ENCODE measurements around the gene SV2B. TPM values are rescaled to one million over a fixed set of nuclear protein-coding genes. Genes with fewer than 3 reads are reported as not detected.

SV2B gene
- total and polyA plus RNA-seq, 2 experiments from 2014 or later: 0.17 to 2.2 TPM

DNA sequence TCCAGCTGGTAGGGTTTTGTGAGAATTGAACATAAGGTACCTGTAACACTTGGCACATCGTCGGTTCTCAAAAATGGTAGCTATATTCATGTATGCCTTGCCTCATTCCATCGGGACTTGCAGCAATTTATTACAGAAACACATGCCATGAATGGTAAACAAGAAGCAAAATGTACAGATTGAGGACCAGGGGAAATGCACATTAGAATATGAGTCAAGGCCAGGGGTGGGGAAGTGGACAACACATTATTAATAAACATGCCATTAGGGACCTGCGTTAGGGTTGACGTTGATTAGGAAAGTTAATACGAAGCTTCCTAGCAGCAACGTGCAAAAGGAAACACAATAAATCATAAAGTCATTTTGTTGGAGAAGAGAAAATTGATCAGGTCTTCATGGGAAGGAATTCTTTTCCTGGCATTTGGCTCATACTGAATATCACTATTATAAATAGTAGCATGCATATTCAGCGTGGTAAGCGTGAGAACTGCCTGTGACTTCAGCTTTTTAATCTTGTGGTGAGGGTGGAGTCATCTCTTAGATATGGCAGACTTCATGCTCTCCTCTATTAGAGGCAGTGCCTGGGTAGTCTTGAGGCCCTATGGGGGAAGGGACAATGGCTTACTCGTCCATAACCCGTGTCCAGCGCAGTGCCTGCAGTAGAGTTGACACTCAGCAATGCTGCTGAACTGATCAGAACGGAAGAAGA, 184.9 kb downstream of the SV2B start:
- Histone ChIP-seq H4K20me1 (ENCODE audit: insufficient read depth, poor library complexity, severe bottlenecking) (no peaks in the 10 kb centered on the region), H2AFZ (no peak overlapping the region), H3K79me2 (no peaks in the 10 kb centered on the region), H3K9me3 (ENCODE audit: low read depth) (no peaks in the 10 kb centered on the region), H3K27ac (no peak overlapping the region), H3K36me3 (replicated peaks; ENCODE audit: insufficient read depth, low read depth) (no peaks in the 10 kb centered on the region), H3K4me3 (no peak overlapping the region), H3K9me2 (replicated peaks; ENCODE audit: insufficient read depth) (no peaks in the 10 kb centered on the region), H3K27me3 (no peaks in the 10 kb centered on the region), H3K4me2 (no peak overlapping the region), H3K4me1 (ENCODE audit: insufficient read depth) (no peaks in the 10 kb centered on the region)
- 90% methylated on average over 13 of the region's 13 CpGs for WGBS (ENCODE audit: low lambda C conversion rate, missing lambda C conversion rate)
- TF ChIP-seq, protein P1, sequence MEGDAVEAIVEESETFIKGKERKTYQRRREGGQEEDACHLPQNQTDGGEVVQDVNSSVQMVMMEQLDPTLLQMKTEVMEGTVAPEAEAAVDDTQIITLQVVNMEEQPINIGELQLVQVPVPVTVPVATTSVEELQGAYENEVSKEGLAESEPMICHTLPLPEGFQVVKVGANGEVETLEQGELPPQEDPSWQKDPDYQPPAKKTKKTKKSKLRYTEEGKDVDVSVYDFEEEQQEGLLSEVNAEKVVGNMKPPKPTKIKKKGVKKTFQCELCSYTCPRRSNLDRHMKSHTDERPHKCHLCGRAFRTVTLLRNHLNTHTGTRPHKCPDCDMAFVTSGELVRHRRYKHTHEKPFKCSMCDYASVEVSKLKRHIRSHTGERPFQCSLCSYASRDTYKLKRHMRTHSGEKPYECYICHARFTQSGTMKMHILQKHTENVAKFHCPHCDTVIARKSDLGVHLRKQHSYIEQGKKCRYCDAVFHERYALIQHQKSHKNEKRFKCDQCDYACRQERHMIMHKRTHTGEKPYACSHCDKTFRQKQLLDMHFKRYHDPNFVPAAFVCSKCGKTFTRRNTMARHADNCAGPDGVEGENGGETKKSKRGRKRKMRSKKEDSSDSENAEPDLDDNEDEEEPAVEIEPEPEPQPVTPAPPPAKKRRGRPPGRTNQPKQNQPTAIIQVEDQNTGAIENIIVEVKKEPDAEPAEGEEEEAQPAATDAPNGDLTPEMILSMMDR (IDR thresholded peaks at IDR 0.05; ENCODE audit: poor library complexity): no peak
- TF ChIP-seq EZH2 (IDR thresholded peaks at IDR 0.05; ENCODE audit: borderline replicate concordance) (no peak), EZH2phosphoT487 (IDR thresholded peaks at IDR 0.05; ENCODE audit: low read depth, severe bottlenecking, unreplicated experiment) (no peak)
- DNase-seq (ENCODE audit: low spot score): no peak

- H3K4me3 ChIP-seq: no peak overlapping the region
- no peaks in the 10 kb centered on the region for H3K79me2 ChIP-seq
- H3K4me2 ChIP-seq: no peak overlapping the region
- no peak for DNase-seq (ENCODE audit: low spot score)
- H3K27me3 ChIP-seq: no peaks in the 10 kb centered on the region
- H3K9me2 ChIP-seq (replicated peaks; ENCODE audit: insufficient read depth): no peaks in the 10 kb centered on the region
- H4K20me1 ChIP-seq (ENCODE audit: insufficient read depth, poor library complexity, severe bottlenecking): no peaks in the 10 kb centered on the region
- no peaks in the 10 kb centered on the region for H3K36me3 ChIP-seq (replicated peaks; ENCODE audit: insufficient read depth, low read depth)
- no peak overlapping the region for H2AFZ ChIP-seq
- H3K4me1 ChIP-seq (ENCODE audit: insufficient read depth): no peaks in the 10 kb centered on the region
- 76% methylated on average over 1 of the region's 1 CpG for WGBS (ENCODE audit: low lambda C conversion rate, missing lambda C conversion rate)
- no peak overlapping the region for H3K27ac ChIP-seq
- TF ChIP-seq EZH2 (IDR thresholded peaks at IDR 0.05; ENCODE audit: borderline replicate concordance) (no peak), EZH2phosphoT487 (IDR thresholded peaks at IDR 0.05; ENCODE audit: low read depth, severe bottlenecking, unreplicated experiment) (no peak)
- TF ChIP-seq, protein P1 (IDR thresholded peaks at IDR 0.05; ENCODE audit: poor library complexity): no peak
- no peaks in the 10 kb centered on the region for H3K9me3 ChIP-seq (ENCODE audit: low read depth)
Measured at GRCh38 chr15:91289324-91289723, 189.3 kb downstream of the SV2B start.

DNA sequence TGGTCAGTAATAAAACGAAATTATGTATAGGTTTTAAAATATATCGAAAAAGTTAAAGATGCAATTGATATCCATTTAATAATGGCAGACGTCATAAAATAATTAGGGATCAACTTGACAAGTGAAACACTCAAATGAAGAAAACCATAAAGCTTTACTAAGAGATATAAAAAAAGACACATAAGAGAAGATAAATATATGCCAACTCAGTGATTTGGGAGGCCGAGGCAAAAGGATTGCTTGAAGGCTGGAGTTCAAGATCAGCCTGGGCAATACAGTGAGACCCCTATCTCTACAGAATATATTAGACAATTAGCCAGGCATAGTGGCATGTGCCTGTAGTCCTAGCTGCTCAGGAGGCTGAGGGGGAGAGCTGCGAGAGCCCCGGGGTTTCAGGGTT, 190.5 kb downstream of the SV2B start:
- Histone ChIP-seq H3K9me3 (ENCODE audit: low read depth) (no peaks in the 10 kb centered on the region), H3K79me2 (no peaks in the 10 kb centered on the region), H3K36me3 (replicated peaks; ENCODE audit: insufficient read depth, low read depth) (no peaks in the 10 kb centered on the region), H3K4me2 (no peak overlapping the region), H3K9me2 (replicated peaks; ENCODE audit: insufficient read depth) (no peaks in the 10 kb centered on the region), H2AFZ (no peak overlapping the region), H3K4me3 (no peak overlapping the region), H4K20me1 (ENCODE audit: insufficient read depth, poor library complexity, severe bottlenecking) (no peaks in the 10 kb centered on the region), H3K27ac (no peak overlapping the region), H3K27me3 (no peaks in the 10 kb centered on the region), H3K4me1 (ENCODE audit: insufficient read depth) (no peaks in the 10 kb centered on the region)
- TF ChIP-seq EZH2phosphoT487 (IDR thresholded peaks at IDR 0.05; ENCODE audit: low read depth, severe bottlenecking, unreplicated experiment) (no peak), EZH2 (IDR thresholded peaks at IDR 0.05; ENCODE audit: borderline replicate concordance) (no peak)
- TF ChIP-seq, protein P1 (IDR thresholded peaks at IDR 0.05; ENCODE audit: poor library complexity): no peak
- DNase-seq (ENCODE audit: low spot score): no peak
- WGBS (ENCODE audit: low lambda C conversion rate, missing lambda C conversion rate): 91% methylated on average over 6 of the region's 6 CpGs
